Activated naive CD8-positive, alpha-beta T cell treated with anti-CD3 and anti-CD28 coated beads, Interleukin-2, amount 50 U/mL, for 24 hours (primary cell): ENCODE measurements around the gene ZFHX3.
"Not testable (repeated sequence)": the region's sequence is repeated elsewhere in the genome, so short reads cannot be mapped to it uniquely, and the experiment has no call there.

ENCODE experiments used
- ATAC-seq: fragments of 150-1000 bp; cut with Tn5 transposase; one replicate; pipeline ENCODE4 v1.10.0; 2021
- DNase-seq: peaks from one replicate; pipeline ENCODE4 v3.0.0; 2021
- H3K27ac Mint-ChIP-seq: one replicate; pipeline ENCODE4 v1.8.0; 2021; ENCODE audit warnings: mild to moderate bottlenecking, mixed read lengths
- H3K27me3 Mint-ChIP-seq: one replicate; pipeline ENCODE4 v1.8.0; 2021; ENCODE audit warnings: mixed read lengths
- H3K36me3 Mint-ChIP-seq: one replicate; pipeline ENCODE4 v1.8.0; 2021; ENCODE audit warnings: low read depth, mixed read lengths
- H3K4me1 Mint-ChIP-seq: one replicate; pipeline ENCODE4 v1.8.0; 2021; ENCODE audit warnings: mixed read lengths
- H3K4me3 Mint-ChIP-seq: one replicate; pipeline ENCODE4 v1.8.0; 2021; ENCODE audit warnings: mild to moderate bottlenecking, moderate library complexity, mixed read lengths
- H3K9me3 Mint-ChIP-seq: one replicate; pipeline ENCODE4 v1.8.0; 2021; ENCODE audit warnings: mixed read lengths

Gene ZFHX3, protein sequence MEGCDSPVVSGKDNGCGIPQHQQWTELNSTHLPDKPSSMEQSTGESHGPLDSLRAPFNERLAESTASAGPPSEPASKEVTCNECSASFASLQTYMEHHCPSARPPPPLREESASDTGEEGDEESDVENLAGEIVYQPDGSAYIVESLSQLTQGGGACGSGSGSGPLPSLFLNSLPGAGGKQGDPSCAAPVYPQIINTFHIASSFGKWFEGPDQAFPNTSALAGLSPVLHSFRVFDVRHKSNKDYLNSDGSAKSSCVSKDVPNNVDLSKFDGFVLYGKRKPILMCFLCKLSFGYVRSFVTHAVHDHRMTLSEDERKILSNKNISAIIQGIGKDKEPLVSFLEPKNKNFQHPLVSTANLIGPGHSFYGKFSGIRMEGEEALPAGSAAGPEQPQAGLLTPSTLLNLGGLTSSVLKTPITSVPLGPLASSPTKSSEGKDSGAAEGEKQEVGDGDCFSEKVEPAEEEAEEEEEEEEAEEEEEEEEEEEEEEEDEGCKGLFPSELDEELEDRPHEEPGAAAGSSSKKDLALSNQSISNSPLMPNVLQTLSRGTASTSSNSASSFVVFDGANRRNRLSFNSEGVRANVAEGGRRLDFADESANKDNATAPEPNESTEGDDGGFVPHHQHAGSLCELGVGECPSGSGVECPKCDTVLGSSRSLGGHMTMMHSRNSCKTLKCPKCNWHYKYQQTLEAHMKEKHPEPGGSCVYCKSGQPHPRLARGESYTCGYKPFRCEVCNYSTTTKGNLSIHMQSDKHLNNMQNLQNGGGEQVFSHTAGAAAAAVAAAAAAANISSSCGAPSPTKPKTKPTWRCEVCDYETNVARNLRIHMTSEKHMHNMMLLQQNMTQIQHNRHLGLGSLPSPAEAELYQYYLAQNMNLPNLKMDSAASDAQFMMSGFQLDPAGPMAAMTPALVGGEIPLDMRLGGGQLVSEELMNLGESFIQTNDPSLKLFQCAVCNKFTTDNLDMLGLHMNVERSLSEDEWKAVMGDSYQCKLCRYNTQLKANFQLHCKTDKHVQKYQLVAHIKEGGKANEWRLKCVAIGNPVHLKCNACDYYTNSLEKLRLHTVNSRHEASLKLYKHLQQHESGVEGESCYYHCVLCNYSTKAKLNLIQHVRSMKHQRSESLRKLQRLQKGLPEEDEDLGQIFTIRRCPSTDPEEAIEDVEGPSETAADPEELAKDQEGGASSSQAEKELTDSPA (N-terminal part only)

DNA sequence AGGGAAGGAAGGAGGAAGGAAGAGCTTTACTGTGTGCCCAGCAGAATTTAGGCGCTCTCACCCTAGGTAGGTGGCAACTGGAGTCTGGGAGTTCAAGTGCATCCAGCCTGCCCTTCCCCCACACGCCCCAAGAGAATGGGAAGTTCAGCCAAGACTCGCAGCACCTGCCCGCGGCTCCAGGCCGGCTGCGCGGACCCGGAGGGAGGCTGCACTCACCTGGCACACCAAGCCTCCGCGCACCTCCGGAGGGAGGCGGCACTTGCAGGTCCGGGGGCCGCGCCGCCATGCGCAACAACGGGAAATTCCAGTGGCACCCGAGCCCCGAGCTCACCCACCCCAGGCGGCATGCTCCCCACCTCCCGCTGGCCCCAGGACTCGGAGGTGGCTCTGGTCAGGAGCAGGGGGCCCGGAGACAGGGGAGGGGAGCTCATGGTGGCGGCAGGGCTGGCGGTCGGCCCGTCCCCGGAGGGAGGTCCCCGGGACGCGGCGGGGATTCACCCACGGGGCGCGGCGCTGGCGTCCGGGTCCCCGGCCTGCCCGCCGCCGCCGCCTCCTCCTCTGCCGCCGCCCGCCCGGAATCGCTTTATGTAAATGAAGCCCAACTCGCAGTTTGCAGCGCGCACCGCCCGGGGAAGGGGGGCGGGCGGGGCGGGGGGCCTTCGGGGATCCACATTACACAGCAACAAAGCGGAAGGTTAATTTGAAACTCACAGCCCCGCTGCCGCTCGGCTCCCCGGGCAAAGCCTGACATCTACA is at the start of gene ZFHX3:
Gene ZFHX3 (minus strand): TSS at position 593 of the 756 bp plus-strand sequence. CDS start 87,983 bp downstream, outside the sequence.
- ATAC-seq (peak; percentile 45), DNase-seq (peak; percentile 50)
- peaks cover 22% of the 10 kb centered on the region for H3K27me3 Mint-ChIP-seq
- H3K4me3 Mint-ChIP-seq, result peak within 1 kb of the TSS; percentile 48
- peaks cover 8% of the 10 kb centered on the region for H3K4me1 Mint-ChIP-seq
- no peaks in the 10 kb centered on the region for H3K36me3 Mint-ChIP-seq
- H3K27ac Mint-ChIP-seq, result peak within 1 kb of the TSS; percentile 6
- no peaks in the 10 kb centered on the region for H3K9me3 Mint-ChIP-seq

GRCh38 chr16:73096510-73096909 is 48.6 kb upstream of the ZFHX3 start:
- ATAC-seq (no peak), DNase-seq (no peak)
- Mint-ChIP-seq H3K4me3 (no peak overlapping the region), H3K4me1 (no peaks in the 10 kb centered on the region), H3K36me3 (no peaks in the 10 kb centered on the region), H3K9me3 (no peaks in the 10 kb centered on the region), H3K27me3 (no peaks in the 10 kb centered on the region), H3K27ac (no peak overlapping the region)

- no peaks in the 10 kb centered on the region for H3K27me3 Mint-ChIP-seq
- no peaks in the 10 kb centered on the region for H3K9me3 Mint-ChIP-seq
- no peaks in the 10 kb centered on the region for H3K36me3 Mint-ChIP-seq
- no peak overlapping the region for H3K4me3 Mint-ChIP-seq
- no peak overlapping the region for H3K27ac Mint-ChIP-seq
- no peak for ATAC-seq
- H3K4me1 Mint-ChIP-seq, result no peaks in the 10 kb centered on the region
- DNase-seq, result no peak
Observed at GRCh38 chr16:73095885-73096421, 48.0 kb upstream of the ZFHX3 start.

GRCh38 chr16:73095142-73095820 is 47.4 kb upstream of the ZFHX3 start:
- ATAC-seq (no peak), DNase-seq (no peak)
- no peaks in the 10 kb centered on the region for H3K4me1 Mint-ChIP-seq
- no peaks in the 10 kb centered on the region for H3K9me3 Mint-ChIP-seq
- H3K36me3 Mint-ChIP-seq, result no peaks in the 10 kb centered on the region
- no peak overlapping the region for H3K27ac Mint-ChIP-seq
- no peak overlapping the region for H3K4me3 Mint-ChIP-seq
- H3K27me3 Mint-ChIP-seq, result no peaks in the 10 kb centered on the region

- H3K4me1 Mint-ChIP-seq, result no peaks in the 10 kb centered on the region
Observed at GRCh38 chr16:73094371-73094770, 46.4 kb upstream of the ZFHX3 start.

GRCh38 chr16:73093146-73094144 is 45.5 kb upstream of the ZFHX3 start:
- DNase-seq, result no peak
- Mint-ChIP-seq H3K9me3 (no peaks in the 10 kb centered on the region), H3K27ac (no peak overlapping the region), H3K4me3 (no peak overlapping the region), H3K36me3 (no peaks in the 10 kb centered on the region), H3K4me1 (no peaks in the 10 kb centered on the region), H3K27me3 (no peaks in the 10 kb centered on the region)
- ATAC-seq, result no peak

More at GRCh38 chr16:73094371-73094770, 46.4 kb upstream of the ZFHX3 start:
- ATAC-seq, result no peak
- Mint-ChIP-seq H3K27ac (no peak overlapping the region), H3K9me3 (no peaks in the 10 kb centered on the region), H3K4me3 (no peak overlapping the region), H3K27me3 (no peaks in the 10 kb centered on the region), H3K36me3 (no peaks in the 10 kb centered on the region)
- no peak for DNase-seq

- no peak for ATAC-seq
- Mint-ChIP-seq H3K9me3 (no peaks in the 10 kb centered on the region), H3K27ac (no peak overlapping the region), H3K4me3 (no peak overlapping the region), H3K27me3 (no peaks in the 10 kb centered on the region), H3K36me3 (no peaks in the 10 kb centered on the region), H3K4me1 (no peaks in the 10 kb centered on the region)
- no peak for DNase-seq
Observed at GRCh38 chr16:73092236-73092781, 44.4 kb upstream of the ZFHX3 start.

GRCh38 chr16:73091174-73091573 is 43.2 kb upstream of the ZFHX3 start:
- H3K27me3 Mint-ChIP-seq, result no peaks in the 10 kb centered on the region

GRCh38 chr16:73089420-73089819 is 41.5 kb upstream of the ZFHX3 start:
- no peaks in the 10 kb centered on the region for H3K9me3 Mint-ChIP-seq
- DNase-seq, result no peak
- no peaks in the 10 kb centered on the region for H3K4me1 Mint-ChIP-seq
- no peak overlapping the region for H3K4me3 Mint-ChIP-seq
- no peaks in the 10 kb centered on the region for H3K36me3 Mint-ChIP-seq
- no peak overlapping the region for H3K27ac Mint-ChIP-seq
- H3K27me3 Mint-ChIP-seq, result no peaks in the 10 kb centered on the region
- no peak for ATAC-seq

More at GRCh38 chr16:73091174-73091573, 43.2 kb upstream of the ZFHX3 start:
- no peak overlapping the region for H3K4me3 Mint-ChIP-seq
- DNase-seq, result no peak
- no peak overlapping the region for H3K27ac Mint-ChIP-seq
- ATAC-seq, result no peak
- no peaks in the 10 kb centered on the region for H3K4me1 Mint-ChIP-seq
- no peaks in the 10 kb centered on the region for H3K36me3 Mint-ChIP-seq
- no peaks in the 10 kb centered on the region for H3K9me3 Mint-ChIP-seq

GRCh38 chr16:73086108-73086507 is 38.2 kb upstream of the ZFHX3 start:
- ATAC-seq (no peak), DNase-seq (no peak)
- Mint-ChIP-seq H3K27ac (no peak overlapping the region), H3K4me3 (no peak overlapping the region), H3K4me1 (no peaks in the 10 kb centered on the region), H3K27me3 (no peaks in the 10 kb centered on the region), H3K36me3 (no peaks in the 10 kb centered on the region), H3K9me3 (no peaks in the 10 kb centered on the region)

DNA sequence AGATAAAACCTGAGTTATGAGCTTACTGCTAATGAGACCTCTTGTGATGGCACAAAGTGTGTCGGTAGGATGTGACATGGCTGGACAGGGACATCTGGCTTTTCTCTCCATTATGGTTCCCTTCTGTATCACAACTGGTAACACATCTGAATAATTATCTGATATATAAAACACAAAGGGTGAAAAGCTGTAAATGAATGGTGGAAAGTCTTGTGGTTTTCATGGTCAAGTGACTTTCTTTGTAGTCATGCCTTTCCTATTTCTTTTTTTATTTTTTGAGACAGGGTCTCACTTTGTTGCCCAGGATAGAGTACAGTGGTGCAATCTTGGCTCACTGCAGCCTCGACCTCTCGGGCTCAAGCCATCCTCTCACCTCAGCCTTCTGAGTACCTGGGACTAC is 35.3 kb upstream of the ZFHX3 start:
- no peaks in the 10 kb centered on the region for H3K27me3 Mint-ChIP-seq
- H3K27ac Mint-ChIP-seq, result no peak overlapping the region
- H3K9me3 Mint-ChIP-seq, result no peaks in the 10 kb centered on the region
- DNase-seq, result no peak
- no peak for ATAC-seq
- H3K36me3 Mint-ChIP-seq, result no peaks in the 10 kb centered on the region
- no peak overlapping the region for H3K4me3 Mint-ChIP-seq
- no peaks in the 10 kb centered on the region for H3K4me1 Mint-ChIP-seq

GRCh38 chr16:73082634-73083051 is 34.7 kb upstream of the ZFHX3 start:
- DNase-seq, H3K27me3 Mint-ChIP-seq, H3K4me3 Mint-ChIP-seq, H3K36me3 Mint-ChIP-seq, ATAC-seq, H3K27ac Mint-ChIP-seq, H3K4me1 Mint-ChIP-seq, H3K9me3 Mint-ChIP-seq: not testable (repeated sequence)
